GM23338 (cell line): ENCODE data around the gene FUBP1. TPM values are rescaled to one million over a fixed set of nuclear protein-coding genes. Genes with fewer than 3 reads are reported as not detected.
A peak's percentile ranks its signal among the peaks of the same experiment; 100 is the strongest.

ENCODE experiments used
- ATAC-seq: fragments of 200-7000 bp; cut with Tn5 transposase; 3 replicates; pipeline ENCODE4 v1.9.1; 2020
- DNase-seq: peaks from one replicate; pipeline ENCODE4 v3.0.0-alpha.2; 2015; ENCODE audit warnings: low spot score
- H2AFZ ChIP-seq: fragments of 200-600 bp; sonication (generic); 2 replicates; pipeline ENCODE4 v1.8.0; 2016; ENCODE audit warnings: antibody characterized with exemption, mild to moderate bottlenecking, moderate library complexity
- H3F3A ChIP-seq: fragments of 200-600 bp; sonication (generic); replicated peaks from 2 replicates; pipeline ENCODE4 v1.8.0; 2017; ENCODE audit warnings: antibody characterized with exemption, mixed run types, low read depth
- H3K27ac ChIP-seq: fragments of 200-600 bp; sonication (generic); 2 replicates; pipeline ENCODE4 v1.6.1; 2016; ENCODE audit warnings: low read depth
- H3K27me3 ChIP-seq: fragments of 200-600 bp; sonication (generic); 2 replicates; pipeline ENCODE4 v1.8.0; 2016; ENCODE audit warnings: mild to moderate bottlenecking, mixed run types, moderate library complexity; ENCODE audit not compliant: insufficient read depth
- H3K36me3 ChIP-seq: fragments of 200-600 bp; sonication (generic); 2 replicates; pipeline ENCODE4 v1.8.0; 2016; ENCODE audit warnings: mild to moderate bottlenecking; ENCODE audit not compliant: insufficient read depth
- H3K4me1 ChIP-seq: fragments of 200-600 bp; sonication (generic); 2 replicates; pipeline ENCODE4 v1.8.0; 2016; ENCODE audit warnings: mild to moderate bottlenecking, moderate library complexity; ENCODE audit not compliant: insufficient read depth
- H3K4me2 ChIP-seq: fragments of 200-600 bp; sonication (generic); 2 replicates; pipeline ENCODE4 v1.7.1; 2017; ENCODE audit warnings: mixed run types
- H3K4me3 ChIP-seq: fragments of 200-600 bp; sonication (generic); 2 replicates; pipeline ENCODE4 v1.6.1; 2016; ENCODE audit warnings: mixed run types
- H3K79me2 ChIP-seq: fragments of 200-600 bp; sonication (generic); replicated peaks from 2 replicates; pipeline ENCODE4 v1.8.0; 2017; ENCODE audit warnings: mild to moderate bottlenecking; ENCODE audit not compliant: insufficient read depth
- H3K9me2 ChIP-seq: fragments of 200-600 bp; sonication (generic); 2 replicates; pipeline ENCODE4 v1.8.0; 2017; ENCODE audit not compliant: insufficient read depth
- H4K20me1 ChIP-seq: fragments of 200-600 bp; sonication (generic); replicated peaks from 2 replicates; pipeline ENCODE4 v1.8.0; 2017; ENCODE audit warnings: mild to moderate bottlenecking; ENCODE audit not compliant: insufficient read depth
- H3K27ac Mint-ChIP-seq: 2 replicates; pipeline ENCODE4 v1.8.0; 2020; ENCODE audit warnings: inconsistent platforms, mild to moderate bottlenecking, moderate library complexity, mixed read lengths
- H3K27me3 Mint-ChIP-seq: 3 replicates; pipeline ENCODE4 v1.8.0; 2022; ENCODE audit warnings: low read depth, mild to moderate bottlenecking, moderate library complexity, mixed read lengths, inconsistent platforms; ENCODE audit not compliant: insufficient read depth, poor library complexity
- H3K36me3 Mint-ChIP-seq: 3 replicates; pipeline ENCODE4 v1.8.0; 2021; ENCODE audit warnings: low read depth, mild to moderate bottlenecking, inconsistent platforms, moderate library complexity, mixed read lengths
- H3K4me1 Mint-ChIP-seq: 3 replicates; pipeline ENCODE4 v1.8.0; 2020; ENCODE audit warnings: mild to moderate bottlenecking, inconsistent platforms, mixed read lengths
- H3K4me3 Mint-ChIP-seq: 3 replicates; pipeline ENCODE4 v1.8.0; 2021; ENCODE audit warnings: moderate library complexity, mild to moderate bottlenecking, inconsistent platforms, mixed read lengths
- H3K9me3 Mint-ChIP-seq: 3 replicates; pipeline ENCODE4 v1.8.0; 2020; ENCODE audit warnings: moderate library complexity, mild to moderate bottlenecking, inconsistent platforms, mixed read lengths
- CREB1 ChIP-seq: fragments of 250-450 bp; sonication (Bioruptor Pico); IDR thresholded peaks from 2 replicates; pipeline ENCODE4 v1.5.0; 2020; ENCODE audit warnings: low read depth, mild to moderate bottlenecking, moderate library complexity
- EZH2 ChIP-seq: fragments of 200-600 bp; sonication (generic); IDR thresholded peaks from one replicate; pipeline ENCODE4 v1.8.0; 2017; ENCODE audit warnings: antibody characterized with exemption, mild to moderate bottlenecking, low read depth; ENCODE audit not compliant: unreplicated experiment
- EZH2phosphoT487 ChIP-seq: fragments of 200-600 bp; sonication (generic); IDR thresholded peaks from one replicate; pipeline ENCODE4 v1.8.1; 2018; ENCODE audit warnings: antibody characterized with exemption; ENCODE audit not compliant: unreplicated experiment
- JUNB ChIP-seq: IDR thresholded peaks from one replicate; pipeline ENCODE4 v1.6.1; 2016; ENCODE audit warnings: antibody characterized with exemption; ENCODE audit not compliant: unreplicated experiment
- NANOG ChIP-seq: IDR thresholded peaks from 2 replicates; pipeline ENCODE4 v1.6.1; 2016; ENCODE audit warnings: antibody characterized with exemption, borderline replicate concordance
- POLR2AphosphoS5 ChIP-seq: IDR thresholded peaks from 2 replicates; pipeline ENCODE4 v1.6.1; 2016; ENCODE audit warnings: antibody characterized with exemption, low read depth
- ZNF462 ChIP-seq: fragments of 250-450 bp; sonication (Bioruptor Pico); IDR thresholded peaks from 2 replicates; pipeline ENCODE4 v1.5.0; 2020; ENCODE audit warnings: mild to moderate bottlenecking, moderate library complexity
- polyA plus RNA-seq: library from polyadenylated mRNA; unstranded; fragments of >200 nt; fragmentation: Nextera tagmentation; extraction: Ambion mirVana; gene quantifications from 2 replicates; pipeline ENCODE4 v1.2.1, GENCODE V29; 2016
- total RNA-seq: library from RNA; depleted of rRNA; stranded (reverse); fragments of >200 nt; shearing (Covaris generic); gene quantifications from 2 replicates; pipeline ENCODE4 v1.2.3, GENCODE V29; 2014

FUBP1 gene
- total and polyA plus RNA-seq, 2 experiments from 2014 or later: 212 to 308 TPM

- no peak for TF ChIP-seq CREB1
- TF ChIP-seq JUNB: no peak
- no peak for TF ChIP-seq EZH2
- no peak for TF ChIP-seq EZH2phosphoT487
- no peak for TF ChIP-seq ZNF462 (CRISPR knock-in tag)
- no peak for TF ChIP-seq NANOG
Measured at GRCh38 chr1:77975386-77975785, 3.5 kb downstream of the FUBP1 start (continued).

- Mint-ChIP-seq H3K36me3 (peaks cover 72% of the 10 kb centered on the region), H3K4me3 (peak overlapping the region; percentile 61)
Measured at GRCh38 chr1:77972080-77972479, 6.8 kb downstream of the FUBP1 start.

More at GRCh38 chr1:77972080-77972479, 6.8 kb downstream of the FUBP1 start:
- H3K4me1 ChIP-seq: peaks cover 49% of the 10 kb centered on the region
- Mint-ChIP-seq H3K27ac (peak overlapping the region; percentile 90), H3K9me3 (no peaks in the 10 kb centered on the region), H3K4me1 (peaks cover 34% of the 10 kb centered on the region), H3K27me3 (peaks cover 11% of the 10 kb centered on the region)
- H3K4me2 ChIP-seq: peak overlapping the region; percentile 65
- DNase-seq: peak; percentile 36
- peak overlapping the region; percentile 7 for H3K4me3 ChIP-seq
- TF ChIP-seq NANOG (peak; percentile 4; the same call in 1 of the 2 replicates), POLR2AphosphoS5 (no peak)
- 0 out of 2 replicates have a peak overlapping the region, but pooled peaks have one; percentile 5 for H3K27ac ChIP-seq
- peaks cover 100% of the 10 kb centered on the region for H3K79me2 ChIP-seq
- H4K20me1 ChIP-seq: peaks cover 62% of the 10 kb centered on the region
- no peaks in the 10 kb centered on the region for H3F3A ChIP-seq
- no peaks in the 10 kb centered on the region for H3K27me3 ChIP-seq
- H2AFZ ChIP-seq: no peak overlapping the region
- ATAC-seq: peak; percentile 72
- no peaks in the 10 kb centered on the region for H3K9me2 ChIP-seq
- peaks cover 34% of the 10 kb centered on the region; the same call in 1 of the 2 replicates for H3K36me3 ChIP-seq
